Spinal cord (tissue), 10 donors: Measurements from ENCODE around the gene DPYSL4. TPM values are rescaled to one million over a fixed set of nuclear protein-coding genes. Genes with fewer than 3 reads are reported as not detected.

ENCODE experiments used
- DNase-seq, 6 donors: peaks; one replicate each; pipeline versions ENCODE4 v3.0.0 to v3.0.0-alpha.2; 2013 to 2015; ENCODE audit warnings: low spot score in 6 of 6, low read depth in 4 of 6
- H3K27ac ChIP-seq: one replicate; pipeline ENCODE4 v1.5.1; 2013; ENCODE audit warnings: low read depth, low read length, control low read depth
- H3K27me3 ChIP-seq: one replicate; pipeline ENCODE4 v1.6.1; 2013; ENCODE audit warnings: low read length; ENCODE audit not compliant: control insufficient read depth, insufficient read depth
- H3K36me3 ChIP-seq: one replicate; pipeline ENCODE4 v1.6.1; 2013; ENCODE audit warnings: low read length; ENCODE audit not compliant: control insufficient read depth, insufficient read depth
- H3K4me1 ChIP-seq: one replicate; pipeline ENCODE4 v1.6.1; 2013; ENCODE audit warnings: low read length; ENCODE audit not compliant: control insufficient read depth, insufficient read depth
- H3K4me3 ChIP-seq: one replicate; pipeline ENCODE4 v1.5.1; 2013; ENCODE audit warnings: low read depth, low read length, control low read depth
- H3K9me3 ChIP-seq: one replicate; pipeline ENCODE4 v1.6.1; 2013; ENCODE audit warnings: low read length; ENCODE audit not compliant: control insufficient read depth, insufficient read depth
- WGBS: methylation state at CpG from one replicate; pipeline ENCODE4 v1.1.5; 2013; ENCODE audit warnings: missing lambda C conversion rate; ENCODE audit not compliant: insufficient coverage; 5-methylcytosine and 5-hydroxymethylcytosine counted together
- polyA plus RNA-seq, 2 donors: library from polyadenylated mRNA; unstranded; fragments of 120-200 nt; gene quantifications; one replicate each; pipeline ENCODE4 v1.2.1, GENCODE V29; 2013; ENCODE audit not compliant: insufficient read length in 2 of 2
- total RNA-seq, 2 donors: library from RNA; depleted of rRNA in 1 of 2; stranded (reverse); fragments of 120-200 nt in 1 of 2; fragments of >200 nt in 1 of 2; gene quantifications; one replicate each; pipeline versions ENCODE4 v1.2.3 to v1.2.4, GENCODE V29; 2013 to 2014
- donor health status: healthy.

Gene DPYSL4
- total and polyA plus RNA-seq, 4 donors = 21.3 to 97.6 (median 59.1) TPM

- Histone ChIP-seq H3K27me3 (no peaks in the 10 kb centered on the region), H3K4me3 (no peak overlapping the region), H3K27ac (no peak overlapping the region), H3K9me3 (no peaks in the 10 kb centered on the region), H3K36me3 (peaks cover 56% of the 10 kb centered on the region), H3K4me1 (peaks cover 22% of the 10 kb centered on the region)
- 73% methylated on average over 19 of the region's 21 CpGs for WGBS
- no peak for DNase-seq
These were observed 43.9 kb downstream of the DPYSL4 start for GRCh38 chr10:132230557-132231210.

- Histone ChIP-seq H3K4me1 (peaks cover 24% of the 10 kb centered on the region), H3K27me3 (no peaks in the 10 kb centered on the region)
- DNase-seq = no peak
These were observed 44.9 kb downstream of the DPYSL4 start for GRCh38 chr10:132231656-132232022.

GRCh38 chr10:132232023-132232951, 45.5 kb downstream of the DPYSL4 start:
- 80% methylated on average over 33 of the region's 35 CpGs for WGBS
- Histone ChIP-seq H3K4me1 (peaks cover 30% of the 10 kb centered on the region), H3K36me3 (peaks cover 54% of the 10 kb centered on the region), H3K27me3 (no peaks in the 10 kb centered on the region), H3K4me3 (no peak overlapping the region), H3K27ac (no peak overlapping the region), H3K9me3 (no peaks in the 10 kb centered on the region)
- no peak for DNase-seq

More at GRCh38 chr10:132231656-132232022, 44.9 kb downstream of the DPYSL4 start:
- no peaks in the 10 kb centered on the region for H3K9me3 ChIP-seq
- H3K4me3 ChIP-seq = no peak overlapping the region
- WGBS = 96% methylated on average over 13 of the region's 13 CpGs
- no peak overlapping the region for H3K27ac ChIP-seq
- H3K36me3 ChIP-seq = peaks cover 55% of the 10 kb centered on the region

GRCh38 chr10:132232981-132233380, 46.2 kb downstream of the DPYSL4 start:
- no peaks in the 10 kb centered on the region for H3K27me3 ChIP-seq
- DNase-seq = no peak
- H3K4me3 ChIP-seq = no peak overlapping the region
- no peaks in the 10 kb centered on the region for H3K9me3 ChIP-seq
- peaks cover 37% of the 10 kb centered on the region for H3K4me1 ChIP-seq
- H3K27ac ChIP-seq = no peak overlapping the region
- WGBS = 91% methylated on average over 8 of the region's 9 CpGs
- H3K36me3 ChIP-seq = peaks cover 47% of the 10 kb centered on the region

- no peak for DNase-seq
- Histone ChIP-seq H3K9me3 (no peaks in the 10 kb centered on the region), H3K36me3 (peaks cover 42% of the 10 kb centered on the region), H3K4me1 (peaks cover 43% of the 10 kb centered on the region), H3K27ac (no peak overlapping the region), H3K27me3 (no peaks in the 10 kb centered on the region), H3K4me3 (no peak overlapping the region)
- WGBS = 73% methylated on average over 18 of the region's 18 CpGs
These were observed 46.8 kb downstream of the DPYSL4 start for GRCh38 chr10:132233501-132234085.

- Histone ChIP-seq H3K36me3 (peaks cover 50% of the 10 kb centered on the region), H3K4me1 (peaks cover 41% of the 10 kb centered on the region), H3K9me3 (no peaks in the 10 kb centered on the region), H3K4me3 (no peak overlapping the region), H3K27ac (no peak overlapping the region), H3K27me3 (no peaks in the 10 kb centered on the region)
- 93% methylated on average over 6 of the region's 6 CpGs for WGBS
- no peak for DNase-seq
These were observed 48.1 kb downstream of the DPYSL4 start for GRCh38 chr10:132234860-132235259.

GRCh38 chr10:132236161-132236560, 49.4 kb downstream of the DPYSL4 start:
- Histone ChIP-seq H3K27me3 (no peaks in the 10 kb centered on the region), H3K4me3 (no peak overlapping the region), H3K9me3 (no peaks in the 10 kb centered on the region), H3K36me3 (peaks cover 57% of the 10 kb centered on the region), H3K4me1 (peaks cover 43% of the 10 kb centered on the region), H3K27ac (no peak overlapping the region)
- WGBS = 92% methylated on average over 21 of the region's 21 CpGs
- no peak for DNase-seq

GRCh38 chr10:132236881-132237280, 50.1 kb downstream of the DPYSL4 start:
- Histone ChIP-seq H3K4me1 (peaks cover 43% of the 10 kb centered on the region), H3K27ac (no peak overlapping the region), H3K36me3 (peaks cover 54% of the 10 kb centered on the region), H3K9me3 (no peaks in the 10 kb centered on the region), H3K27me3 (no peaks in the 10 kb centered on the region), H3K4me3 (no peak overlapping the region)
- WGBS = 92% methylated on average over 13 of the region's 13 CpGs
- DNase-seq = no peak

- H3K27me3 ChIP-seq = no peaks in the 10 kb centered on the region
- H3K4me3 ChIP-seq = no peak overlapping the region
- peaks cover 56% of the 10 kb centered on the region for H3K36me3 ChIP-seq
- H3K9me3 ChIP-seq = no peaks in the 10 kb centered on the region
- peaks cover 43% of the 10 kb centered on the region for H3K4me1 ChIP-seq
- 69% methylated on average over 15 of the region's 15 CpGs for WGBS
- H3K27ac ChIP-seq = no peak overlapping the region
- no peak for DNase-seq
These were observed 50.6 kb downstream of the DPYSL4 start for GRCh38 chr10:132237396-132237795.
